K562 (cell line): ENCODE data around the gene ZKSCAN5. TPM values are rescaled to one million over a fixed set of nuclear protein-coding genes. Genes with fewer than 3 reads are reported as not detected.

Experiments used
- CBX5 ChIP-seq: IDR thresholded peaks from 2 replicates; pipeline ENCODE4 v1.6.1; 2014; ENCODE audit warnings: low read depth, borderline replicate concordance
- CBX8 ChIP-seq: fragments of 200-600 bp; sonication (generic); IDR thresholded peaks from 2 replicates; pipeline ENCODE4 v1.6.1; 2012; ENCODE audit warnings: borderline replicate concordance, mixed run types, low read depth, mild to moderate bottlenecking, moderate library complexity, mixed read lengths, low read length, control low read depth, inconsistent platforms; ENCODE audit not compliant: poor library complexity, severe bottlenecking; ENCODE audit errors: extremely low read depth
- DMBX1 ChIP-seq: fragments of 250-450 bp; sonication (Bioruptor Pico); IDR thresholded peaks from 2 replicates; pipeline ENCODE4 v1.8.0; 2022; ENCODE audit warnings: inconsistent platforms, mild to moderate bottlenecking, moderate library complexity, borderline replicate concordance
- ELF4 ChIP-seq: fragments of 450-650 bp; formaldehyde crosslinking; IDR thresholded peaks from 2 replicates; pipeline ENCODE4 v1.4.0; 2022; ENCODE audit warnings: missing genetic modification characterization
- HDAC6 ChIP-seq: IDR thresholded peaks from 2 replicates; pipeline ENCODE4 v1.6.1; 2012; ENCODE audit warnings: low read depth, mild to moderate bottlenecking, control low read depth, inconsistent platforms, low read length, moderate library complexity
- MTA1 ChIP-seq: fragments of 450-650 bp; IDR thresholded peaks from 2 replicates; pipeline ENCODE4 v1.6.1; 2017; ENCODE audit warnings: borderline replicate concordance
- NCOA1 ChIP-seq: fragments of 450-650 bp; IDR thresholded peaks from 2 replicates; pipeline ENCODE4 v1.6.1; 2016; ENCODE audit warnings: low read depth
- NCOA4 ChIP-seq: fragments of 450-650 bp; IDR thresholded peaks from 2 replicates; pipeline ENCODE4 v1.6.1; 2018; ENCODE audit warnings: mild to moderate bottlenecking; ENCODE audit not compliant: partially characterized antibody
- NR4A1 ChIP-seq, 2 experiments: fragments of 250-450 bp in 1 of 2; fragments of 450-650 bp in 1 of 2; sonication (Bioruptor Pico) in 1 of 2; IDR thresholded peaks; 2 replicates each; pipeline versions ENCODE4 v1.4.0 to v1.6.1; 2016 to 2020; ENCODE audit warnings: mild to moderate bottlenecking in 2 of 2, missing compliant biosample characterization in 1 of 2, missing genetic modification characterization in 1 of 2, moderate library complexity in 1 of 2
- POLR3G ChIP-seq: IDR thresholded peaks from 2 replicates; pipeline ENCODE4 v1.6.1; 2011; ENCODE audit not compliant: insufficient read length, insufficient replicate concordance; ENCODE audit errors: extremely low read depth
- RHOXF2B ChIP-seq: fragments of 250-450 bp; sonication (Bioruptor Pico); conservative IDR thresholded peaks from 2 replicates; pipeline ENCODE4 v1.5.1; 2021
- SMARCA5 ChIP-seq: fragments of 450-650 bp; IDR thresholded peaks from 2 replicates; pipeline ENCODE4 v1.6.1; 2016
- TCF3 ChIP-seq: sonication (generic); formaldehyde crosslinking; IDR thresholded peaks from 2 replicates; pipeline ENCODE4 v1.4.0; 2020; ENCODE audit warnings: mild to moderate bottlenecking, missing genetic modification reagents
- THRAP3 ChIP-seq: fragments of 450-650 bp; IDR thresholded peaks from 2 replicates; pipeline ENCODE4 v1.6.1; 2016; ENCODE audit warnings: mild to moderate bottlenecking, inconsistent platforms, borderline replicate concordance
- TOE1 ChIP-seq, 2 experiments: fragments of 450-650 bp in 1 of 2; sonication (generic) in 1 of 2; formaldehyde crosslinking in 1 of 2; IDR thresholded peaks; 2 replicates each; pipeline versions ENCODE4 v1.7.1 to v1.8.0; 2016 to 2022; ENCODE audit warnings: borderline replicate concordance in 2 of 2, mild to moderate bottlenecking in 2 of 2, antibody characterized with exemption in 1 of 2, inconsistent platforms in 1 of 2, low read depth in 1 of 2, missing genetic modification reagents in 1 of 2, moderate library complexity in 1 of 2
- ZNF197 ChIP-seq: fragments of 200-800 bp; sonication (Bioruptor generic); IDR thresholded peaks from 2 replicates; pipeline ENCODE4 v1.6.1; 2016; ENCODE audit warnings: low read depth, missing genetic modification characterization, missing compliant biosample characterization
- ZNF561 ChIP-seq: fragments of 450-650 bp; formaldehyde crosslinking; conservative IDR thresholded peaks from 2 replicates; pipeline ENCODE4 v1.4.0; 2020; ENCODE audit warnings: mild to moderate bottlenecking, moderate library complexity
- ZNF589 ChIP-seq: fragments of 200-800 bp; sonication (Bioruptor generic); IDR thresholded peaks from 2 replicates; pipeline ENCODE4 v1.6.1; 2016; ENCODE audit warnings: low read depth, missing genetic modification characterization, missing compliant biosample characterization
- polyA plus RNA-seq, 8 experiments: library from polyadenylated mRNA; depleted of rRNA in 4 of 8; stranded (reverse) in 5 of 8; unstranded in 3 of 8; fragments of >200 nt; fragmentation: Nextera tagmentation in 2 of 8; fragmentation: Illumina TruSeq in 1 of 8; extraction: Ambion mirVana in 2 of 8; extraction: Trizol in 1 of 8; gene quantifications; 2 replicates each; pipeline versions ENCODE4 v1.2.1 to v1.2.3, GENCODE V29; 2011 to 2014; ENCODE audit warnings: inconsistent platforms in 1 of 8, missing spikeins in 1 of 8
- total RNA-seq, 7 experiments: library from RNA; depleted of rRNA in 6 of 7; stranded (reverse); fragments of >200 nt in 6 of 7; fragmentation: Illumina TruSeq in 2 of 7; extraction: Trizol in 2 of 7; gene quantifications; 2 replicates each; pipeline versions ENCODE4 v1.2.1 to v1.2.3, GENCODE V29; 2011 to 2021; ENCODE audit warnings: low replicate concordance in 1 of 7
- TF ChIP-seq, protein P1 (sequence below), 2 experiments: IDR thresholded peaks; 2 replicates each; pipeline ENCODE4 v1.6.1; 2011; ENCODE audit warnings: borderline replicate concordance in 1 of 2, control low read depth in 1 of 2, low read depth in 1 of 2, low read length in 1 of 2, mild to moderate bottlenecking in 1 of 2, mixed read lengths in 1 of 2, moderate library complexity in 1 of 2; ENCODE audit not compliant: insufficient read depth in 1 of 2, insufficient read length in 1 of 2, poor library complexity in 1 of 2, severe bottlenecking in 1 of 2; ENCODE audit errors: extremely low read depth in 1 of 2
- TF ChIP-seq, protein P2 (sequence below): IDR thresholded peaks from 2 replicates; pipeline ENCODE4 v1.6.1; 2011; ENCODE audit warnings: borderline replicate concordance, low read depth, mild to moderate bottlenecking, moderate library complexity, low read length; ENCODE audit not compliant: insufficient read depth, poor library complexity, severe bottlenecking

Gene ZKSCAN5
- total and polyA plus RNA-seq, 9 of the 15 experiments (the other 6 are each of a cell fraction or from before 2014, with no cell fraction given), result 4.2 to 19.0 (median 15.0) TPM

DNA sequence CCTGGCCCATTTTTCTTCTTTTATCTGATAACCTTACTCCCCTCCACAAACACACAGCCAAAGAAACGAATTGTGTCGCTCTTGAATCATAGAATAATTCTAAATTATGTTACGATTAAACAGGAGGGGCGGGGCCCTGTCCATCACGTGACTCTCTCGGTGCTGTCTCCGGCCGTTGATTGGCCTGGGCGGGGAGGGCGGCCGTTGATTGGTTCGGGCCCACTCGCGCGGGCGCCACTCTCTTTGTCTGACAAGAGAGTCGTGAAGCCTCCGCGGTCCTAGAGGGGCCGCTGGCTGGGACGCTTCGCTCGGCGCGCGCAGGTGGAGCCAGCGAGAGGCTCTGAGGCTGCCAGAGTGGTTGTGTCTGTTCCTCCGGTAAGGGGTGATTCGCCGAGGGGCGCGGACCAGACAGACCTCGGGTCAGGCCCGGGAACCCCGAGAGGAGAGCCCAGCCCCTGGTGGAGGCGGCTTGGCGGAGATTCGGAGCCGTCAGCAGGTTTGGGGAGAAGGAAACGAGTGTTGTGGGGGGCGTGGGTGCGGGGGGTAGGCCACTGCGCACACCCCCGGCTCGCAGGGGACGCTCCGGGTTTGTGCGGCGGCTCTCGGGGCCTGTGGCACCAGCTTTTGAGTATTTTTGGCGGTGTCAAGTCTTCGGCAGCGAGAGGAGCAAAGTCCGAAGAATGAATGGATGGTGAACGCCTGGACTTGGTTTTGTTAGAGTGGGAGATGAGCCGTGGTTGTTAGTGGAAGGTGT is 31.7 kb upstream of the ZKSCAN5 start, which contains the start of gene ZNF789 (continued):
- TF ChIP-seq, protein P1, sequence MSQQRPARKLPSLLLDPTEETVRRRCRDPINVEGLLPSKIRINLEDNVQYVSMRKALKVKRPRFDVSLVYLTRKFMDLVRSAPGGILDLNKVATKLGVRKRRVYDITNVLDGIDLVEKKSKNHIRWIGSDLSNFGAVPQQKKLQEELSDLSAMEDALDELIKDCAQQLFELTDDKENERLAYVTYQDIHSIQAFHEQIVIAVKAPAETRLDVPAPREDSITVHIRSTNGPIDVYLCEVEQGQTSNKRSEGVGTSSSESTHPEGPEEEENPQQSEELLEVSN (IDR thresholded peaks at IDR 0.05; ENCODE audit: borderline replicate concordance in 1 of 2, extremely low read depth in 1 of 2, insufficient read depth in 1 of 2, insufficient read length in 1 of 2, low read depth in 1 of 2, low read length in 1 of 2, poor library complexity in 1 of 2, severe bottlenecking in 1 of 2), result peak; percentile 44 to 84
- TF ChIP-seq ZNF561 (no peak), NR4A1 (CRISPR knock-in tag; IDR thresholded peaks at IDR 0.05) (no peak), NR4A1 (tag; IDR thresholded peaks at IDR 0.05) (no peak), POLR3G (no peak), ELF4 (peak; percentile 40; the same call in 1 of the 2 replicates), ZNF589 (CRISPR knock-in tag) (no peak), NCOA1 (0 out of 2 replicates have a peak, but pooled peaks have one; percentile 52), DMBX1 (CRISPR knock-in tag) (no peak), CBX5 (no peak), NCOA4 (peak; percentile 33), MTA1 (no peak), TOE1 (IDR thresholded peaks at IDR 0.05; ENCODE audit: borderline replicate concordance) (peak; percentile 100), TOE1 (CRISPR knock-in tag; IDR thresholded peaks at IDR 0.05; ENCODE audit: borderline replicate concordance, low read depth) (no peak), RHOXF2B (no peak), ZNF197 (no peak), TCF3 (CRISPR knock-in tag) (no peak; the same call in 1 of the 2 replicates), THRAP3 (no peak), SMARCA5 (no peak), CBX8 (no peak), HDAC6 (no peak)
- TF ChIP-seq, protein P2, sequence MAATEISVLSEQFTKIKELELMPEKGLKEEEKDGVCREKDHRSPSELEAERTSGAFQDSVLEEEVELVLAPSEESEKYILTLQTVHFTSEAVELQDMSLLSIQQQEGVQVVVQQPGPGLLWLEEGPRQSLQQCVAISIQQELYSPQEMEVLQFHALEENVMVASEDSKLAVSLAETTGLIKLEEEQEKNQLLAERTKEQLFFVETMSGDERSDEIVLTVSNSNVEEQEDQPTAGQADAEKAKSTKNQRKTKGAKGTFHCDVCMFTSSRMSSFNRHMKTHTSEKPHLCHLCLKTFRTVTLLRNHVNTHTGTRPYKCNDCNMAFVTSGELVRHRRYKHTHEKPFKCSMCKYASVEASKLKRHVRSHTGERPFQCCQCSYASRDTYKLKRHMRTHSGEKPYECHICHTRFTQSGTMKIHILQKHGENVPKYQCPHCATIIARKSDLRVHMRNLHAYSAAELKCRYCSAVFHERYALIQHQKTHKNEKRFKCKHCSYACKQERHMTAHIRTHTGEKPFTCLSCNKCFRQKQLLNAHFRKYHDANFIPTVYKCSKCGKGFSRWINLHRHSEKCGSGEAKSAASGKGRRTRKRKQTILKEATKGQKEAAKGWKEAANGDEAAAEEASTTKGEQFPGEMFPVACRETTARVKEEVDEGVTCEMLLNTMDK, result no peak
